Spinal cord (tissue), 10 donors: ENCODE data around the gene MACROD2. TPM values are rescaled to one million over a fixed set of nuclear protein-coding genes. Genes with fewer than 3 reads are reported as not detected.
A peak's percentile ranks its signal among the peaks of the same experiment; 100 is the strongest.

Source experiments
- DNase-seq, 6 donors: peaks; one replicate each; pipeline versions ENCODE4 v3.0.0 to v3.0.0-alpha.2; 2013 to 2015; ENCODE audit warnings: low spot score in 6 of 6, low read depth in 4 of 6
- H3K27ac ChIP-seq: one replicate; pipeline ENCODE4 v1.5.1; 2013; ENCODE audit warnings: low read depth, low read length, control low read depth
- H3K27me3 ChIP-seq: one replicate; pipeline ENCODE4 v1.6.1; 2013; ENCODE audit warnings: low read length; ENCODE audit not compliant: control insufficient read depth, insufficient read depth
- H3K36me3 ChIP-seq: one replicate; pipeline ENCODE4 v1.6.1; 2013; ENCODE audit warnings: low read length; ENCODE audit not compliant: control insufficient read depth, insufficient read depth
- H3K4me1 ChIP-seq: one replicate; pipeline ENCODE4 v1.6.1; 2013; ENCODE audit warnings: low read length; ENCODE audit not compliant: control insufficient read depth, insufficient read depth
- H3K4me3 ChIP-seq: one replicate; pipeline ENCODE4 v1.5.1; 2013; ENCODE audit warnings: low read depth, low read length, control low read depth
- H3K9me3 ChIP-seq: one replicate; pipeline ENCODE4 v1.6.1; 2013; ENCODE audit warnings: low read length; ENCODE audit not compliant: control insufficient read depth, insufficient read depth
- WGBS: methylation state at CpG from one replicate; pipeline ENCODE4 v1.1.5; 2013; ENCODE audit warnings: missing lambda C conversion rate; ENCODE audit not compliant: insufficient coverage; 5-methylcytosine and 5-hydroxymethylcytosine counted together
- polyA plus RNA-seq, 2 donors: library from polyadenylated mRNA; unstranded; fragments of 120-200 nt; gene quantifications; one replicate each; pipeline ENCODE4 v1.2.1, GENCODE V29; 2013; ENCODE audit not compliant: insufficient read length in 2 of 2
- total RNA-seq, 2 donors: library from RNA; depleted of rRNA in 1 of 2; stranded (reverse); fragments of 120-200 nt in 1 of 2; fragments of >200 nt in 1 of 2; gene quantifications; one replicate each; pipeline versions ENCODE4 v1.2.3 to v1.2.4, GENCODE V29; 2013 to 2014
- donor health status: healthy.

MACROD2 gene
- total and polyA plus RNA-seq, 4 donors, result 16.2 to 34.0 (median 23.6) TPM

DNA sequence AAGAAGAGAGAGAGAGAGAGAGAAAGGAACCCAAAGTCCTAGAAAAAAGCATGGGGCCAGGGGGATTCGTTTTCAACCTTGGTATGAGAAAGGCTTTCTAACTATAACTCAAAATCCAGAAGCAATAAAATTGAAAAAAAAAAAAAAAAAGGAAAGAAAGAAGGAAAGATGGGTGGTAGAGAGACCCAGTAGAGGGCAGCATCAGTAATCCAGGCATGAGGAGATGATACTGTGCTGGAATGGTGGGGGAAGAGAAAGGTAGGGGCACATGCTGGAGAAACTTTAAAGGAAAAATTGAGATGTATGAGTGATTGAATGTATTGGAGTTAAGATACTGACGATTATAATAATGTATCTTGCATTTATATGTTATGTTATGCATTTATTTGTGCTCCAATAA is 1382.8 kb downstream of the MACROD2 start:
- Histone ChIP-seq H3K4me1 (no peaks in the 10 kb centered on the region), H3K27ac (no peak overlapping the region), H3K27me3 (no peaks in the 10 kb centered on the region), H3K4me3 (no peak overlapping the region), H3K9me3 (no peaks in the 10 kb centered on the region), H3K36me3 (no peaks in the 10 kb centered on the region)
- WGBS, result no CpG with 5 or more reads among the region's 2 CpGs
- no peak for DNase-seq

DNA sequence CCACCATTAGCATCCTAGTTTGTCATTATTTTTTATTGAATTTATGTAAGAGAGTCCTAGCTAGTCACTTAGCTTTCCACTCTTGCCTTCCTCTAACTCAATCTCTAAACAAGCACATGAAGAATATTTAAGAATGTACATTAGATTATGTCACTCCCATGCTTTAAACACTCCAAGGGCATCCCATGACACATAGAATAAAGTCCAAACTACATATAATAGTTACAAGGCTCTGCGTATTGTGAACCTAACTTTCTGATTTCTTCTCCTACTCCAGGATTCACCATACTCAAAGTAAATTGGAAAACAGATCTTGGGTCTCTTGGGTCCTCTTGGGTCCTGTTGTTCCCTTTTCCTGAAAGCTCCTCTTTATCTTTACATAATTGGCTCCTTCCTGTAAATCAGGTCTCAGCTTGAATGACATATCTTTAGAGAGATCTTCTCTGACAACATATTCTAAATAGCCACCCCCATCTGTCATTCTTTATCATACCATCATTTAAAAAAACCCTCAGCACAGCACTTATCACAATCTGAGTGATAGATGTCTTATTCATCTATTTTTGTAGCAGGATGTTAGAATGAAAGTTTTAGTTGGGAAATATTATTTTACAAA is 1384.5 kb downstream of the MACROD2 start:
- Histone ChIP-seq H3K27ac (no peak overlapping the region), H3K27me3 (no peaks in the 10 kb centered on the region), H3K4me3 (no peak overlapping the region), H3K9me3 (no peaks in the 10 kb centered on the region), H3K36me3 (no peaks in the 10 kb centered on the region), H3K4me1 (no peaks in the 10 kb centered on the region)
- WGBS, result 100% methylated on average over 1 of the region's 1 CpG
- DNase-seq, result no peak

DNA sequence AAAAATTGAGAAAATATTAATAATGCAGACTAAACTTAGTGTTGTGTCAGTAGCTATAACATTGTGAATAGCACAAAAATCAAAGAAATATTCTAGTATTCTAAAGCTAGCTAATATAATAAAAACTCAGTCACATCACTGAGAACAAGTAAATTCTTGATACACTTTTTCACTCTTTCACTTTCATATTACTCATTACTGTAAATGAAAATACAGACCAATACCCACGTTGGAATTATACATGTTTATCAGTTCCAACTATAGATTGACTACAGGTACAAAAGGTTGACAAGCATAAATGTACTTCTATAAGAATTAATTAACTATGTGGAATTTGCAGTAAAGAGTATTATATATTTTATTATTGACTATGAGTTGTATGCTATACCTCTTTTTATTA is 1385.5 kb downstream of the MACROD2 start:
- Histone ChIP-seq H3K4me1 (no peaks in the 10 kb centered on the region), H3K27me3 (no peaks in the 10 kb centered on the region), H3K27ac (no peak overlapping the region), H3K4me3 (no peak overlapping the region), H3K9me3 (no peaks in the 10 kb centered on the region), H3K36me3 (no peaks in the 10 kb centered on the region)
- DNase-seq, result no peak
- no CpG with 5 or more reads among the region's 1 CpG for WGBS

DNA sequence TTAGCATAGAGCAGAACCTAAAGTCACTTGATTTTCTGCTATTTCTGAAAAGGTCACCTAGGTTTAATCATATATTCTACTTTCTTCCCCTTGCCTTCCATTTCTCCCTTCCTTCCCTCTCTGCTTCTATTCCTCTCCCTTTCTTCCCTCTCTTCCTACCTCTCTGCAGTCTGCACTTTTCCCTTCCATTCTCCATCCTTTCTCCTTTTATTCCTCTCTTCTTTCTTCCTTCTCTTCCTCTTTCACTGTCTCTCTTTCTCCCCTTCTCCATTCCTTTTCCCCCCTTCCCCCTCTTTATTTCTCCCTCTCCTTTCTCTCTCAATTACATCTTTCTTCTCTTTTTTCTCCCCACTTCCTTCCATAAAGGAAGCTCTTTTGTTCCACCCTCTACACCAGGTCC is 1391.9 kb downstream of the MACROD2 start:
- H3K36me3 ChIP-seq, result no peaks in the 10 kb centered on the region
- H3K4me3 ChIP-seq, result no peak overlapping the region
- H3K27ac ChIP-seq, result no peak overlapping the region
- DNase-seq, result no peak
- H3K4me1 ChIP-seq, result no peaks in the 10 kb centered on the region
- H3K27me3 ChIP-seq, result no peaks in the 10 kb centered on the region
- no peaks in the 10 kb centered on the region for H3K9me3 ChIP-seq

DNA sequence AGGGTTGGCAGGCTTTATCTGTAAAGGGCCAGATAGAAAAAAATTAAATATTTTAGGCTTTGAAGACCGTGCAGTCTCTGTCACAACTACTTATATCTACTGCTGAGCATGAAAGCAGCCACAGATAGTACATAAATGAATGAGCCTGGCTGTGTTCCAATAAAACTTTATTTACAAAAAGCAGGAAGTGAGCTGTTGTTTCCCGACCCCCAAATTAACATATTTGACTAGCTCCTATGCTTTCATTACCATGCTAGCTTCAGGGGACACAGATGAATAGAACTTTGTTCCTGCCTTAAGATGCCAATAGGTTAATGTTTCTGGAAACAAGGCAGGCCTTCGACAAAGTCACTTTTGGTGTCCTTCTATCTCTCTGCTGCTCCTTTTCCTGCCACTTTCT is 1400.1 kb downstream of the MACROD2 start:
- Histone ChIP-seq H3K4me3 (no peak overlapping the region), H3K4me1 (no peaks in the 10 kb centered on the region), H3K27ac (no peak overlapping the region), H3K9me3 (no peaks in the 10 kb centered on the region), H3K27me3 (no peaks in the 10 kb centered on the region), H3K36me3 (no peaks in the 10 kb centered on the region)
- 29% methylated on average over 1 of the region's 3 CpGs for WGBS
- DNase-seq, result peak in 1 of 6 donors; percentile 19

DNA sequence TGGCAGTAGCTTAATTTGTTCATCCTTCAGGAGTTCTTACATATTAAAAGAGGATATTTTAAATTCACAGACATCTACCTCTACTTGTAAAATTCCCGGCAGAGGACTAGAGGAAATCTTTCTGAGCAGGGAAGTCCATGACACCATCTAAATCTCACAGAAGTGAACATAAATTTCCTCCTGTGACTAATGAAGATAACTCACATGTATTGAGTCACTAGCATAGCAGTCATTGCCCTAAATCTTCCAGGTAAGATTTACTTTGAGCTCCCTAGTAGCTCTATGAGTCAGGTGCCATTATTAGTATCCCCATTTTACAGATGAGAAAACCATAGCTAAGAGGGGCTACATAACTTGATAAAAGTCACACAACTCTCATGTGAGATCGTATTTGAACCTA is 1400.7 kb downstream of the MACROD2 start:
- Histone ChIP-seq H3K4me3 (no peak overlapping the region), H3K9me3 (no peaks in the 10 kb centered on the region), H3K27ac (no peak overlapping the region), H3K27me3 (no peaks in the 10 kb centered on the region), H3K36me3 (no peaks in the 10 kb centered on the region), H3K4me1 (no peaks in the 10 kb centered on the region)
- DNase-seq, result no peak
- no CpG with 5 or more reads among the region's 2 CpGs for WGBS

DNA sequence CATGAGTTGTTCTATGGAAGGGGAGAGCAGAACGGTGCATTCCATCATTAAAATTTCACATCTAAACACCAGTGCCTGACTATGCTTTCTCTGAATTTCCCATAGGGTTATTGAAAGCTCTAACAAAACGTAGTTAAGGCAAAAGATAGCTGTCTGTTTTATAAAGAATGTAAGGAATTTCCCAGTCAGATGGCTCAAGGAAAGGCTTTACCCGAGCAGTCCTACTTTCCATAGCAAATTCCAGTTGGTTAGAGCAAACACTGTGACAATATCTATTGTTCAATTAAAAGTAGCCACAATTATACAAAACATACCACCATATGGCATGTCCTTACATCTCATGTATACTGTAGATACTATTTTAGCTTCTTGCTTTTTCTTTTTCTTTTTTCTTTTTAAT is 1401.6 kb downstream of the MACROD2 start:
- Histone ChIP-seq H3K9me3 (no peaks in the 10 kb centered on the region), H3K27me3 (no peaks in the 10 kb centered on the region), H3K4me3 (no peak overlapping the region), H3K27ac (no peak overlapping the region), H3K4me1 (no peaks in the 10 kb centered on the region), H3K36me3 (no peaks in the 10 kb centered on the region)
- no peak for DNase-seq
- no CpG with 5 or more reads among the region's 3 CpGs for WGBS

DNA sequence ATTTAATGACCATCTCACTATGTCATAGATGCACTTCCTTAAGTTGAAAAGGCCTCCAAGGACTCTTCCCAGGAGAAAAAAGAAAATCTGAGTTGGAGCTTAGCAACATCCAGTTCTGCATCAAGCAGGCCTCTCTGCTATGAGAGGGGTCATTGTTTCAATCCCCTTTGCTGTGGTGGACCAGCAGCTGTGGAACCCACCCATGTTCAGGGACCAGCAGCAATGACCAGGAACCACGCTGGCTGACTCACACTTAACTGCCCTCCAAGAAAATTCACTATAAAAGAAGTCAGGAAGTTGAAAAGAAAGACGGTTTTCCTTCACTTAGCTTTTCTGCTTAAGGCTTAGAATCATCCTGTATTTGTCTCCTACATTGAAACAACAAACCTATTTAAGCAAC is 1404.5 kb downstream of the MACROD2 start:
- Histone ChIP-seq H3K36me3 (no peaks in the 10 kb centered on the region), H3K4me3 (no peak overlapping the region), H3K4me1 (no peaks in the 10 kb centered on the region), H3K27me3 (no peaks in the 10 kb centered on the region), H3K9me3 (peaks cover 3% of the 10 kb centered on the region), H3K27ac (no peak overlapping the region)
- no peak for DNase-seq
- no CpG with 5 or more reads among the region's 2 CpGs for WGBS

DNA sequence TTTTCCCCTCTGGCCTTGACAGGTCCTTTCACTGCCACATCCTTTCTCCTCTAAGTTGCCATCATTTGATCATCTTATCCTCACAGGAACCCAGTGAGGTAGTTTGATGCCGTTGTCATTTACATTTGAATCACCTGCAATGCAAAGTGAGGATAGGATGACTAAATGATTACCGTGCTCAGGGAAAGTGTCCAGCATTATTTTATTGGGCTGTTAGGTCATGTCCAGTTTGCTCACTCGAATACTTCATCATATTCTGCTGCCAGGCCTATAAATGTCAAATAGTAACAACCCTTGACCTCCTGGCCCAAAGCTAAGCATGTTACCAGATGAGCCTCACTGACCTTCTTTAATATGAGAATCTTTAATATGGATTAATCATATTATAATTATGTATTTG is 1410.8 kb downstream of the MACROD2 start:
- DNase-seq, result no peak
- no CpG with 5 or more reads among the region's 3 CpGs for WGBS
- no peak overlapping the region for H3K27ac ChIP-seq

DNA sequence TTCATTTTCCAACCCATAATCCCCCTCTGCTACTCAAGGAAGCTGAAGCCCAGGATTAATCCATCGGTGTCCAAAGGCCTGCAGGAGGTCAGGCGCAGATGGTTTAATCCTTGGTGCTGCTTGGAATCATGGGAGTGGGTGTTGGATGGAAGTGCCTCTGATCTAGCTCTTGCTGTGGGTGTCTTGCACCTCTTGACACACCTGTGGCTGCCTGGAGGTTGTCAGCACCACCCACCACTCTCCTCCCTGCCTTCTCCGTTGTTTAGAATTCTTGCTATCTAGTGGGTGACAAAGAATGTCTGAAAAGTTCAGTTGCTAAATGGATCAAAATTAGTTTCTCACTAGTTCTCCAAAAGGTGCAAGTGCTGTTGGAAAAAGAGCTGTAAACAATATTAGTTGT is 1416.5 kb downstream of the MACROD2 start:
- no peak for DNase-seq
- H3K4me1 ChIP-seq, result peaks cover 2% of the 10 kb centered on the region
- H3K27me3 ChIP-seq, result no peaks in the 10 kb centered on the region
- H3K9me3 ChIP-seq, result no peaks in the 10 kb centered on the region
- WGBS, result no CpG with 5 or more reads among the region's 3 CpGs
- no peak overlapping the region for H3K27ac ChIP-seq
- H3K36me3 ChIP-seq, result no peaks in the 10 kb centered on the region
- no peak overlapping the region for H3K4me3 ChIP-seq

More for the DNA sequence above, 1410.8 kb downstream of the MACROD2 start:
- Histone ChIP-seq H3K27me3 (no peaks in the 10 kb centered on the region), H3K4me1 (no peaks in the 10 kb centered on the region), H3K4me3 (no peak overlapping the region), H3K9me3 (peaks cover 3% of the 10 kb centered on the region), H3K36me3 (no peaks in the 10 kb centered on the region)
